Endothelial cell of umbilical vein (primary cell): Measurements from ENCODE around the gene RPRM.

ENCODE experiments used
- FOS ChIP-seq: IDR thresholded peaks from 2 replicates; pipeline ENCODE4 v1.6.1; 2011; ENCODE audit warnings: mild to moderate bottlenecking, low read length, moderate library complexity, borderline replicate concordance; ENCODE audit not compliant: insufficient read depth
- JUN ChIP-seq: IDR thresholded peaks from 2 replicates; pipeline ENCODE4 v1.6.1; 2011; ENCODE audit warnings: borderline replicate concordance, low read depth; ENCODE audit not compliant: insufficient read length, insufficient read depth
- MYC ChIP-seq: IDR thresholded peaks from one replicate; pipeline ENCODE4 v1.6.1; 2011; ENCODE audit warnings: mild to moderate bottlenecking, low read depth, low read length
- POLR2A ChIP-seq: IDR thresholded peaks from 2 replicates; pipeline ENCODE4 v1.6.1; 2012; ENCODE audit warnings: low read depth, mild to moderate bottlenecking, control low read depth, low read length
- POLR2AphosphoS5 ChIP-seq: IDR thresholded peaks from 2 replicates; pipeline ENCODE4 v1.6.1; 2012; ENCODE audit warnings: low read depth, mild to moderate bottlenecking, control low read depth, low read length, moderate library complexity; ENCODE audit not compliant: insufficient read depth
- TF ChIP-seq, protein P1 (sequence below), 2 donors: IDR thresholded peaks; 1 replicate in 1 of 2; 2 replicates in 1 of 2; pipeline ENCODE4 v1.5.1; 2011; ENCODE audit warnings: low read length in 2 of 2, mild to moderate bottlenecking in 2 of 2, moderate library complexity in 2 of 2, control low read depth in 1 of 2, inconsistent platforms in 1 of 2, low read depth in 1 of 2; ENCODE audit not compliant: insufficient read depth in 1 of 2; ENCODE audit errors: extremely low read depth in 1 of 2

DNA sequence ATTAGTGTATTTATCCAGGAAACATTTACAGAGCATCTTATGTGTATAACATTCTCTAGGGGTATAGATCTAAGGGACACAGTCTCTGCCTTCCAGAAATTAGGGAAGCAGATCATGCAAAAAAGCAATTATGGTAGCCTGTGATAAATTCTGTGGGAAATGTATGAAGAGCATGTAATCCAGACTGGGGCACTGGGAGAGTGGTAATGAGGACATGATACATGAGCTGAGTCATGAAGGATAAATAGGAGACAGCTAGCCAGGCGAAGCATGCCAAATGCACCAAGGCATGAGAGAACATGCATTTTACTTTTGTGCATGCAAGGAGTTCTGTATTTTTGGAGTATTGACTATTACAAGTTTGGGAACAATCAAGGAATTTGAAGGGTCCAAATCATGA is 8.9 kb upstream of the RPRM start:
- TF ChIP-seq, protein P1, sequence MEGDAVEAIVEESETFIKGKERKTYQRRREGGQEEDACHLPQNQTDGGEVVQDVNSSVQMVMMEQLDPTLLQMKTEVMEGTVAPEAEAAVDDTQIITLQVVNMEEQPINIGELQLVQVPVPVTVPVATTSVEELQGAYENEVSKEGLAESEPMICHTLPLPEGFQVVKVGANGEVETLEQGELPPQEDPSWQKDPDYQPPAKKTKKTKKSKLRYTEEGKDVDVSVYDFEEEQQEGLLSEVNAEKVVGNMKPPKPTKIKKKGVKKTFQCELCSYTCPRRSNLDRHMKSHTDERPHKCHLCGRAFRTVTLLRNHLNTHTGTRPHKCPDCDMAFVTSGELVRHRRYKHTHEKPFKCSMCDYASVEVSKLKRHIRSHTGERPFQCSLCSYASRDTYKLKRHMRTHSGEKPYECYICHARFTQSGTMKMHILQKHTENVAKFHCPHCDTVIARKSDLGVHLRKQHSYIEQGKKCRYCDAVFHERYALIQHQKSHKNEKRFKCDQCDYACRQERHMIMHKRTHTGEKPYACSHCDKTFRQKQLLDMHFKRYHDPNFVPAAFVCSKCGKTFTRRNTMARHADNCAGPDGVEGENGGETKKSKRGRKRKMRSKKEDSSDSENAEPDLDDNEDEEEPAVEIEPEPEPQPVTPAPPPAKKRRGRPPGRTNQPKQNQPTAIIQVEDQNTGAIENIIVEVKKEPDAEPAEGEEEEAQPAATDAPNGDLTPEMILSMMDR (IDR thresholded peaks at IDR 0.05; ENCODE audit: extremely low read depth in 1 of 2, insufficient read depth in 1 of 2, low read depth in 1 of 2, low read length in 2 of 2): no peak
- no peak for TF ChIP-seq POLR2A
- TF ChIP-seq FOS: no peak
- no peak for TF ChIP-seq POLR2AphosphoS5
- TF ChIP-seq MYC: no peak
- no peak for TF ChIP-seq JUN
